ENCODE data around the gene ADGRG7. TPM values are rescaled to one million over a fixed set of nuclear protein-coding genes. Genes with fewer than 3 reads are reported as not detected.

ADGRG7 gene
- total RNA-seq, 6 experiments from 2014 or later, result not detected

DNA sequence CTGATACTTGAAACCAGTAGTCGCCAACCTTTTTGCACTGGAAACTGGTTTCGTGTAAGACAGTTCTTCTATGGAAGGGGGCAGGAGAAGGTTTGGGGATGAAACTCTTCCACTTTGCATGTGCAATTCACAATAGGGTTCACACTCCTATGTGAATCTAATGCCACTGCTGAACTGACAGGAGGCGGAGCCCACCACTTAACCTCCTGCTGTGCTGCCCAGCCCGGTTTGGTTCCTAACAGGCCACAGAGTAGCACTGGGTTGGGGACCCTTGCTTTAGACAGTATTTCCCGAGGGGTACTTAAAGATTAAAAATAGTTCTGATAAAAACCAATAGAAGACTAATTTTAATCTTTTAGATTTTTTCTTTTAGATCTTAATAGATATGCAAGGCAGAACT is 111.0 kb downstream of the ADGRG7 start:
- no peak for TF ChIP-seq CTCF (IDR thresholded peaks at IDR 0.05)
- no peak for DNase-seq
- Mint-ChIP-seq H3K4me1 (ENCODE audit: low read depth) (peaks cover 36% of the 10 kb centered on the region), H3K27me3 (ENCODE audit: insufficient read depth) (no peaks in the 10 kb centered on the region), H3K9me3 (no peaks in the 10 kb centered on the region), H3K36me3 (ENCODE audit: low read depth) (peaks cover 30% of the 10 kb centered on the region), H3K27ac (no peak overlapping the region), H3K4me3 (no peak overlapping the region)

DNA sequence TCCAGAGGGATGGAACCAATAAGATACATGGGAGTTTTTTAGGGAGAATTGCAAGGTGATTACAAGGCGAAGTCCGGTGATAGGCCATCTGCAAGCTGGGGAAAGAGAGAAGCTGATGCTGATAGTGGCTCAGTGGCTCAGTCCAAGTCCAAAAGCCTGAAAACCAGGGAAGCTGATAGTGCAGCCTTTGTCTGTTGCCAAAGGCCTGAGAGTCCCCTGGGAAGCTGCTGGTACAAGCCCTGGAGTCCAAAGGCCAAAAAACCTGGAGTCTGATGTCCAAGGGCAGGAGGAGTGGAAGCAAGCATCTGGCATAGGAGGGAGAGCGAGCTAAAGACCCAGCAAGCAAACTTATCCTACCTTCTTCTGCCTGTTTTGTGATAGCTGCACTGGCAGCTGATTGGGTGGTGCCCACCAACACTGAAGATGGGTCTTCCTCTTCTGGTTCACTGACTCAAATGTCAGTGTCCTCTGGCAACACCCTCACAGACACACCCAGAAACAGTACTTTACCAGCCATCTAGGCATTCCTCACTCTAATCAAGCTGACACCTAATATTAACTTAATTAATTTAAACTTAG is 116.6 kb downstream of the ADGRG7 start:
- H3K4me3 Mint-ChIP-seq, result no peak overlapping the region
- H3K4me1 Mint-ChIP-seq (ENCODE audit: low read depth), result peaks cover 26% of the 10 kb centered on the region
- no peak for DNase-seq
- H3K9me3 Mint-ChIP-seq, result no peaks in the 10 kb centered on the region
- no peaks in the 10 kb centered on the region for H3K27me3 Mint-ChIP-seq (ENCODE audit: insufficient read depth)
- TF ChIP-seq CTCF (IDR thresholded peaks at IDR 0.05), result no peak
- H3K36me3 Mint-ChIP-seq (ENCODE audit: low read depth), result peaks cover 31% of the 10 kb centered on the region
- no peak overlapping the region for H3K27ac Mint-ChIP-seq

GRCh38 chr3:100726706-100727105 is 117.3 kb downstream of the ADGRG7 start:
- Mint-ChIP-seq H3K27ac (no peak overlapping the region; the same call in 1 of the 2 replicates), H3K9me3 (no peaks in the 10 kb centered on the region), H3K27me3 (ENCODE audit: insufficient read depth) (no peaks in the 10 kb centered on the region), H3K4me1 (ENCODE audit: low read depth) (peaks cover 31% of the 10 kb centered on the region), H3K36me3 (ENCODE audit: low read depth) (peaks cover 31% of the 10 kb centered on the region), H3K4me3 (no peak overlapping the region)
- no peak for TF ChIP-seq CTCF (IDR thresholded peaks at IDR 0.05)
- DNase-seq, result no peak

DNA sequence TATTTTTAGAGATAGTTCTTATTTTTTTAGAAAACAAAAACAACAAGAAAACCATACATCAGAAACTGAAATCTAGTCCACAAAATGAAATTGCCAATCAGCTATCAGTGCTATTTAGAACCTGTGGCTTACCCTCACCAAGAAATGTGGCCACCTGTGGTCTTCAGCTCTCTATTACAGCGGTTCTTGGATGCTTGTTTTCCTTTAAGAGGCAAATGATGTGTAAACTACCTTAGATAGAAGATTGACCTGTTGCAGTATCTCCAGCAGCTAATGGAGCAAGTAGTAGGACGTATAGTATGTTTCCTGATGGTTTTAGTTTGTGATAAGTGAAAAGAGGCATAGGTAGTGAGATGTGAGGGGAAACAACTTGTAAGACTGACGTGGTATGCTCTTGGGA is 121.1 kb downstream of the ADGRG7 start:
- peak overlapping the region; percentile 0; the same call in 1 of the 2 replicates for H3K27ac Mint-ChIP-seq
- H3K4me1 Mint-ChIP-seq (ENCODE audit: low read depth), result peaks cover 44% of the 10 kb centered on the region
- peaks cover 31% of the 10 kb centered on the region for H3K36me3 Mint-ChIP-seq (ENCODE audit: low read depth)
- no peaks in the 10 kb centered on the region for H3K9me3 Mint-ChIP-seq
- H3K27me3 Mint-ChIP-seq (ENCODE audit: insufficient read depth), result no peaks in the 10 kb centered on the region; the same call in 1 of the 2 replicates
- no peak overlapping the region for H3K4me3 Mint-ChIP-seq
- TF ChIP-seq CTCF (IDR thresholded peaks at IDR 0.05), result no peak
- DNase-seq, result no peak

DNA sequence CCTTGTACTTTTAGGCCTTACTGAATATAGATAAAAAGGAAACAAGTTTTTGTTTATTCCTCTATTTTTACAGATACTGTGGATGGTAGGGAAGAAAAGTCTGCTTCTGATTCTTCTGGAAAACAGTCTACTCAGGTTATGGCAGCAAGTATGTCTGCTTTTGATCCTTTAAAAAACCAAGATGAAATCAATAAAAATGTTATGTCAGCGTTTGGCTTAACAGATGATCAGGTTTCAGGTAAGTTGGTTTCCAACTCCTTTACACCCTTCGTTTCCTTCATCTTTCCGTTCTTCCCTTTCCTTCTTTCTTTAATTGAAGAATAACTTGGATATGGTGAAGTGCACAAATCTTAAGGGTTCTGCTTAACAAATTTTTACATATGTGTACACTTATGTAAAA is 123.0 kb downstream of the ADGRG7 start:
- no peak for DNase-seq

More for the DNA sequence above, 123.0 kb downstream of the ADGRG7 start:
- Mint-ChIP-seq H3K27ac (no peak overlapping the region), H3K36me3 (ENCODE audit: low read depth) (peaks cover 32% of the 10 kb centered on the region), H3K9me3 (no peaks in the 10 kb centered on the region), H3K4me3 (no peak overlapping the region), H3K4me1 (ENCODE audit: low read depth) (peaks cover 39% of the 10 kb centered on the region), H3K27me3 (ENCODE audit: insufficient read depth) (no peaks in the 10 kb centered on the region; the same call in 1 of the 2 replicates)
- no peak for TF ChIP-seq CTCF (IDR thresholded peaks at IDR 0.05)
